ENCODE measurements around the gene CACNA1D.

The CACNA1D gene

GRCh38 chr3:53495146-53495519 lies 722 bp downstream of the CACNA1D start:
- ChIA-PET POLR2A (ENCODE audit: low non-redundant PET) (no interaction called here), CTCF (no interaction called here)
- TF ChIP-seq, protein P1, sequence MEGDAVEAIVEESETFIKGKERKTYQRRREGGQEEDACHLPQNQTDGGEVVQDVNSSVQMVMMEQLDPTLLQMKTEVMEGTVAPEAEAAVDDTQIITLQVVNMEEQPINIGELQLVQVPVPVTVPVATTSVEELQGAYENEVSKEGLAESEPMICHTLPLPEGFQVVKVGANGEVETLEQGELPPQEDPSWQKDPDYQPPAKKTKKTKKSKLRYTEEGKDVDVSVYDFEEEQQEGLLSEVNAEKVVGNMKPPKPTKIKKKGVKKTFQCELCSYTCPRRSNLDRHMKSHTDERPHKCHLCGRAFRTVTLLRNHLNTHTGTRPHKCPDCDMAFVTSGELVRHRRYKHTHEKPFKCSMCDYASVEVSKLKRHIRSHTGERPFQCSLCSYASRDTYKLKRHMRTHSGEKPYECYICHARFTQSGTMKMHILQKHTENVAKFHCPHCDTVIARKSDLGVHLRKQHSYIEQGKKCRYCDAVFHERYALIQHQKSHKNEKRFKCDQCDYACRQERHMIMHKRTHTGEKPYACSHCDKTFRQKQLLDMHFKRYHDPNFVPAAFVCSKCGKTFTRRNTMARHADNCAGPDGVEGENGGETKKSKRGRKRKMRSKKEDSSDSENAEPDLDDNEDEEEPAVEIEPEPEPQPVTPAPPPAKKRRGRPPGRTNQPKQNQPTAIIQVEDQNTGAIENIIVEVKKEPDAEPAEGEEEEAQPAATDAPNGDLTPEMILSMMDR (conservative IDR thresholded peaks at IDR 0.05; ENCODE audit: low read depth) = no peak
- DNase-seq (ENCODE audit: low spot score) = no peak
- no peak overlapping the region for H3K27ac ChIP-seq

DNA sequence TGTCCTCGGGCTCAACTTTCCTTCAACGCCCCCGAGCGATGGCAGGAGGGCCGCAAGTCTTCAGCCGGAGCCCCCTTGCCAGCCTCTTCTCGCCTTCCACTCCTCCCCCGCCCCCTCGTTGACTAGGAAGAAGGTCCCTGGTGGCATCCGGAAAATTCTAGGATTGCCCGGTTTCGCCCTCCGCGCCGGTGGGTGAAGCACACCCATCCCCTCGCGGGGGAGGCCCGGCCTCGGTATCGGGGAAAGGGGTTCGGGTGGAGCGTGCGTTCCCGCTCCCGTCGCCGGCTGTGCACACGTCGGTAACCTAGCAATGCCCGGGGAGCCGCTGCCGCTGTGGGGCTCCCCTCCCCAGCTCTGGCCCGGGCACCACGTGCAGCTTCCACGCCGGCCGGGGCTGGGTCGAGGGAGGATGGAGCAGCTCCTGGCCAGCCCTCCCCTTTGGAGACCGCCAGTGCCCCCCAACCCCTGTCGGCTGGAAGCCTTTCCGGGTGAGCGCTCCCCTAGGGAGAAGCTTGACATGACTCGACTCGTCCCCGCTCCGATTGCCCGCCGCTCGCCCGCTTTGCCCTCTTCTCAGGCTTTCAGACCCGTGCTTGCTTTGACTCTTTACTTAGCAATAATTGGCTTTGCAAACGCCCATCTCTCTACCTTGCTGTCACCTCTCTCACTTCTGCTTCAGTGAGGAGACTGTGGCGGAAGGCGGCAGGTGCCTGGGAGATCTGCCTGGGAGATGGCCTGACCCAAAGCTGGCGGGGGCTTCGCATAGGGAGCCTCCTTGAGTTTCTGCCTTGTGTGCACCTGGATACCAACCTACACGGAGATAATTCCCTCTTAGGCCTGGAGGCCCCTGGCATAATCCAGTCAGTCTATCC lies 1.3 kb downstream of the CACNA1D start:
- peak; percentile 4 for DNase-seq (ENCODE audit: low spot score)
- no peak overlapping the region for H3K27ac ChIP-seq
- ChIA-PET POLR2A (ENCODE audit: low non-redundant PET) (no interaction called here), CTCF (interaction anchor here (0.8 kb wide), 1 partner anchor 260 kb away, joined by 3 read pairs; no protein-coding TSS in a partner anchor)
- TF ChIP-seq, protein P1 (conservative IDR thresholded peaks at IDR 0.05; ENCODE audit: low read depth) = no peak

DNA sequence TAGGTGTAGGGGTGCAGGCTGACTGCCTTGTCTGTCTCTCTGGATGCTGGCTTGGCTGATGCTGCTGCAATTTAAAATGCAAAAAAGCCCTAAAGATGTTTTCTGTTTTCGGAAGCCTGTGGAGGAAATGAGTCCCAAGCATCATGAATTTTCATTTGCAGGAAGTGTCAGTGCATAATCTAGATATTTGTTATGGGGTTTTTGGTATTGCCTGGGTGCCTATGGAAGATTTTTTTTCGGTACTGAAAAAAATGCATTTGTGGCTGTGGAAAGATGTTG lies 1.9 kb downstream of the CACNA1D start:
- TF ChIP-seq, protein P1 (conservative IDR thresholded peaks at IDR 0.05; ENCODE audit: low read depth) = no peak
- no peak for DNase-seq (ENCODE audit: low spot score)
- ChIA-PET POLR2A (ENCODE audit: low non-redundant PET) (no interaction called here), CTCF (interaction anchor here (0.8 to 0.9 kb wide), 2 partner anchors 16 to 259 kb away, joined by 3 to 4 read pairs; no protein-coding TSS in a partner anchor)
- no peak overlapping the region for H3K27ac ChIP-seq

DNA sequence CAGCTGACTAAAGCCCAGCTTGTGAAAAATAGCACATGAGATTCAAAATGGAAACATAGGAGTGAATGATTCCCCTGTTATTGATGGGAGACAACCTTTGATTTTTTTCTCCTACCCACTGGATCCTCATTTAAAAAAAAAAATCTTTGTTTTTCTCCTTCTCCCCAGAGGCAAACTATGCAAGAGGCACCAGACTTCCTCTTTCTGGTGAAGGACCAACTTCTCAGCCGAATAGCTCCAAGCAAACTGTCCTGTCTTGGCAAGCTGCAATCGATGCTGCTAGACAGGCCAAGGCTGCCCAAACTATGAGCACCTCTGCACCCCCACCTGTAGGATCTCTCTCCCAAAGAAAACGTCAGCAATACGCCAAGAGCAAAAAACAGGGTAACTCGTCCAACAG lies 2.6 kb downstream of the CACNA1D start:
- no peak overlapping the region for H3K27ac ChIP-seq
- POLR2A ChIA-PET (ENCODE audit: low non-redundant PET) = no interaction called here
- CTCF ChIA-PET = interaction anchor here (0.9 kb wide), 1 partner anchor 15 kb away, joined by 4 read pairs; no protein-coding TSS in a partner anchor
- TF ChIP-seq, protein P1 (conservative IDR thresholded peaks at IDR 0.05; ENCODE audit: low read depth) = no peak
- no peak for DNase-seq (ENCODE audit: low spot score)

- H3K27ac ChIP-seq = no peak overlapping the region
- CTCF ChIA-PET = interaction anchor here (0.6 kb wide), 1 partner anchor 208 kb away, joined by 3 read pairs; no protein-coding TSS in a partner anchor
- TF ChIP-seq, protein P1 (conservative IDR thresholded peaks at IDR 0.05; ENCODE audit: low read depth) = no peak
- DNase-seq (ENCODE audit: low spot score) = no peak
- POLR2A ChIA-PET (ENCODE audit: low non-redundant PET) = no interaction called here
Observed at GRCh38 chr3:53498806-53499641, 4.6 kb downstream of the CACNA1D start.

- POLR2A ChIA-PET (ENCODE audit: low non-redundant PET) = no interaction called here
- H3K27ac ChIP-seq = no peak overlapping the region
- CTCF ChIA-PET = interaction anchor here (0.7 kb wide), 1 partner anchor 45 kb away, joined by 7 read pairs; no protein-coding TSS in a partner anchor
- TF ChIP-seq, protein P1 (conservative IDR thresholded peaks at IDR 0.05; ENCODE audit: low read depth) = no peak
- DNase-seq (ENCODE audit: low spot score) = no peak
Observed at GRCh38 chr3:53500165-53500777, 5.9 kb downstream of the CACNA1D start.

Measured in RWPE1 (cell line).